ENCODE results near the gene POLR1E.

DNA sequence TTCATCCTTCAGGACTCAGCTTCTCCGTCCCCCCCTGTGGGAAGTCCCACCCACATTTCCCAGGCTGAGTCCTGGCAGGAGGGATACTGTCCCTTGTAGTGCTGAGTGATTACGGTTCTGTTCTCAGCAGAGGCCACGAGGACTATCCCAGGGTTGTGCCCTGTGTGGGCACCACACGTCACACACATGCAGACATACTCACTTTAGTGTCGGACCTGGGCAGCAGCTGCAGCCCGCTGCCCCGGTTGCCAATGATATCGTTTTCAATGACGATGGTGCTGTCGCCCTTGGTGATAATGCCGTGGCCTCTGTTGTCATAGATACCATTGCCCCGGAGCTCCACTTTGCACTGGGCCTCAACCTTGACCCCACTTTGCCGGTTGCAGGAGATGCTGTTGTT lies 32.2 kb downstream of the POLR1E start:
- no peak for TF ChIP-seq POLR2A (IDR thresholded peaks at IDR 0.05)
- no peak for TF ChIP-seq CTCF (IDR thresholded peaks at IDR 0.05)
